ENCODE data around the gene COLEC11.

The COLEC11 gene

DNA sequence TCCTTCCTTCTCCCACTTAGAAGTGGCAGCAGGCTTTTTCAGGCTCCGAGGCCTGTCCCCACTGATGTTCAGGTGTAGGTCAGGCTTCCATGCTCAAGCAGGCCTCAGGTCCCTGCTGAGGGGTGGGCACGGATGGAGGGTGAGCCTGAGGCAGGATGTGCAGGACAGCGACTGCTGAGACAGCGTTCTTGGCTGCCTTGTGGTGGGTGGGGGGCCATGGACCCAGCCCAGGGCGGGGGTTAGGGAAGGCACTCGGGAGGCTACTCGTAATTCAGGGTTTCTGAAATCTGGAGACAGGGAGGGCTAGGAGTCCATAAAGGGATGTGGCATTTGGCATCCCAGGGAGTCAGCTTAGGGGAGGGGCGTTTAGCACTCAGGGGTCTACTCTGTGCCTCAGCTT is 30.3 kb downstream of the COLEC11 start:
- no peak for DNase-seq (ENCODE audit: low spot score)
- TF ChIP-seq, protein P1, sequence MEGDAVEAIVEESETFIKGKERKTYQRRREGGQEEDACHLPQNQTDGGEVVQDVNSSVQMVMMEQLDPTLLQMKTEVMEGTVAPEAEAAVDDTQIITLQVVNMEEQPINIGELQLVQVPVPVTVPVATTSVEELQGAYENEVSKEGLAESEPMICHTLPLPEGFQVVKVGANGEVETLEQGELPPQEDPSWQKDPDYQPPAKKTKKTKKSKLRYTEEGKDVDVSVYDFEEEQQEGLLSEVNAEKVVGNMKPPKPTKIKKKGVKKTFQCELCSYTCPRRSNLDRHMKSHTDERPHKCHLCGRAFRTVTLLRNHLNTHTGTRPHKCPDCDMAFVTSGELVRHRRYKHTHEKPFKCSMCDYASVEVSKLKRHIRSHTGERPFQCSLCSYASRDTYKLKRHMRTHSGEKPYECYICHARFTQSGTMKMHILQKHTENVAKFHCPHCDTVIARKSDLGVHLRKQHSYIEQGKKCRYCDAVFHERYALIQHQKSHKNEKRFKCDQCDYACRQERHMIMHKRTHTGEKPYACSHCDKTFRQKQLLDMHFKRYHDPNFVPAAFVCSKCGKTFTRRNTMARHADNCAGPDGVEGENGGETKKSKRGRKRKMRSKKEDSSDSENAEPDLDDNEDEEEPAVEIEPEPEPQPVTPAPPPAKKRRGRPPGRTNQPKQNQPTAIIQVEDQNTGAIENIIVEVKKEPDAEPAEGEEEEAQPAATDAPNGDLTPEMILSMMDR (IDR thresholded peaks at IDR 0.05; ENCODE audit: extremely low read depth, missing control alignments), result no peak

DNA sequence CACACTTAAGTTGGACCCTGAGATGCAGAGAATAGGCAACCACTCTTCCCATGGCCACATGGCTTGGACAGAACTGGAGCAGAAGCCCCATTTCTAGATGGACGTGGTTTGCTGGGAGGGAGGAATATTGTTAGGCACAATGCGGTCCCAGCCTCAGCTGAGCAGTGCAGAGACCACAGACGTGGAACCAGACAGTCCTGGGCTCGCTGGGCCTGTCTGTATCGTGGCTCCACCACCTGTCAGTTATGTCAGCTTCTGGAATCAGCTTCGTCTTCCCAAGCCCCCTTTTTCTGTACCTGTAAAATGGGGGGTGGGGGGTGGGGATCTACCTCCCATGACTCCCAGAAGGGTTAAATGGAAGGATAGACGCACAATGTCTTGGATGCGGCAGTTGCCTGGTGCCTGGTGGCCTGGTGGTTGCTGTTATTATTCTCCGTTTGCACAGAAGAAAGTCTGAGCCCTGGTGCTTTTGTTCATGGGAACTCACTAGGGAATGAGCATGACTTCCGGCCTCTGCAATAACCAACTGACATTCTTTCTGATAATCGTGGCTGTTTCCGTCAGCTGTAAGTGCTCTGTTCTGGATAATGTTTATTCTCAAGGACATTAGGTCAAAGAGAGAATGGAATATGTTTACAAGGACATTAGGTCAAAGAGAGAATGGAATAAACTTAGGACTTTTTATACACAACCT is 31.4 kb downstream of the COLEC11 start:
- TF ChIP-seq, protein P1 (IDR thresholded peaks at IDR 0.05; ENCODE audit: extremely low read depth, missing control alignments), result no peak
- DNase-seq (ENCODE audit: low spot score), result no peak

DNA sequence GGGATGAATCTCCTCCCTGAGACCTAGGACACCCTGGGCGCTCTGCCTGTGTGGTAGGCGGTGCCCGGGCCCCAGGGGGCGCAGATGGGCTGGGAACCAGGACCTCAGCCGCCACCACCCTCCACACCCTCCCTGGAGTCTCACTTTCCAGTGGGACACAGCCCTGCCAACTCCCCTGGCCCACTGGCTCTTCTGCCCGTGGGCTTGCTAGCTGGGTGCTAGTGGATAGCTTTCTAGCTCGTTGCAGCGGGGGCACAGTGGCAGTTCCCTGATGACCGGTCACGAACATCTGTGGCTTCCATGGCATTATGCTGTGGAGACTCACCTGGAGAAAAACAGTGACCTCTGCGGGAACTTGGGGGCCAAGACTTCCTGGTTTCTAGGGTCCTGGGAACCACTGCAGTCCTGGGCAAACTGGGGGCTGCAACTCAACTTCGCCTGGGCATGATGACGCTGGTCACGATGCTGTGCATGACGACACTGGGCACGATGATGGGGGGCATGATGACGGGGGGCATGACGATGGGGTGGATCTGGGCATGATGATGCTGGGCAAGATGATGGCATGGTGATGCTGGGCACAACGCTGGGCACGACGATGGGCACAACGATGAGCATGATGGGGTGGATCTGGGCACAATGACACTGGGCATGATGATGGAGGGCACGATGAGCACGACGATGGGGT is 32.0 kb downstream of the COLEC11 start:
- TF ChIP-seq, protein P1 (IDR thresholded peaks at IDR 0.05; ENCODE audit: extremely low read depth, missing control alignments), result no peak
- DNase-seq (ENCODE audit: low spot score), result no peak

DNA sequence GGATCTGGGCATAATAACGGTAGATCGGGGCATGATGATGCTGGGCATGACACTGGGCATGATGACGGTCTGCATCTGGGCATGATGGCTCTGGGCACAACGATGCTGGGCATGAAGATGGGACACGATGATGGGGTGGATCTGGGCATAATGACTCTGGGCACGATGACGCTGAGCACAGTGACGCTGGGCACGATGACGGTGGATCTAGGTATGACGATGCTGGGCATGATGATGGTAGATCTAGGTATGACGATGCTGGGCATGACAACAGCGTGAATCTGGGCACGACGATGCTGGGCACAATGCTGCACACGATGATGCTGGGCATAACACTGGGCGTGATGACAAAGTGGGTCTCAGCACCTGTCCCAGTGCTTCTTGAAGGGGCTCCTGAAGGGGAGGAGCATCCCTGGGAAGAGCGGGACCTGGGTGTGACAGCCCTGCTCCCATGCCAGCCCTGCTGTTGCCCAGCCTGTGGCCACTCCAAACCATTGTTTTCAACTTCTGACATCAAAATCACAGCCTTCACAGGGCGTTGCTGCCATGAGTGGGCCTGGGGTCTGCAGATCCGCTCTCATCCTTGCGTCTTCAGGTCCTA is 32.7 kb downstream of the COLEC11 start:
- TF ChIP-seq, protein P1 (IDR thresholded peaks at IDR 0.05; ENCODE audit: extremely low read depth, missing control alignments), result no peak
- DNase-seq (ENCODE audit: low spot score), result no peak

DNA sequence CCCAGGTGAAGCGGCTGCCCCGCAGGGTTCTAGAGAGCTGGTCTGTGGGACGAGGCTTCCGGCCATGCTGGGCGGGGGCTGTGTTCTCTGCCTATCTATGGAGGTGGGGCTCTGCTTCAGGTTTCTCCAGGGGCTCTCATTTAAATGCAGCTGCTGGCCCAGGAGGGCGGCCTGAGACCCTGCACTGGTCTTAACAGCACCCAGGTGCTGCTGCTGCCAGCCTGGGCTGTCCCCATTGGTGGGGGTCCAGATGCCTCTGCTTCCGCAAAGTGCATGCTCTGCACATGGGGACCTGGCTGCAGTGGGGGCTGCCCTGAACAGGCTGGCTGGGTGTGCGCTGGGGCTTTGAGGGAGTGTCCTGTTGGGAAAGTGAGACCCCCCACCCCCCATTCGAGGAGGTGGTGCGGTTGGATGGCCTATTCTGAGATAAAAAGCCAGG is 33.3 kb downstream of the COLEC11 start:
- DNase-seq (ENCODE audit: low spot score), result no peak
- TF ChIP-seq, protein P1 (IDR thresholded peaks at IDR 0.05; ENCODE audit: extremely low read depth, missing control alignments), result no peak

DNA sequence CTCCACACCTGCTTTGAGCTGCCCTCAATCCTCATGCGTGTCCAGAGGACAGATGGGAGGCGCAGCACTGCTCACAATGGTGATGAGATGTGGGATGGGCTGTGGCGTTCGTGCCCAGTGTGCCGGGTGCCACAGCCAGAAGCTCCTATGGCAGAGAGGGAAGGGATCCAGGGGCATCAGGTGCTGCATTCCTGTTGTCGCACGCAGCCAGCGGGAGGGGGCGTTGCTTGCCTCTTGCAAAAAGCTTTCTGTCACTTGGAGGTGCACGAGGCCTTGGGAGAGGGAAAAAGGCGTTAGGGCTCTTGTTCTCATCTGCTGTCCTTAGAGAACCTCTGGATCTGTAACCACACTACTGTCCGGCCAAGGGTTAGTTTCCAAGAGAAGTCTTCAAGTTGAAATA is 33.9 kb downstream of the COLEC11 start:
- DNase-seq (ENCODE audit: low spot score), result no peak
- TF ChIP-seq, protein P1 (IDR thresholded peaks at IDR 0.05; ENCODE audit: extremely low read depth, missing control alignments), result no peak

DNA sequence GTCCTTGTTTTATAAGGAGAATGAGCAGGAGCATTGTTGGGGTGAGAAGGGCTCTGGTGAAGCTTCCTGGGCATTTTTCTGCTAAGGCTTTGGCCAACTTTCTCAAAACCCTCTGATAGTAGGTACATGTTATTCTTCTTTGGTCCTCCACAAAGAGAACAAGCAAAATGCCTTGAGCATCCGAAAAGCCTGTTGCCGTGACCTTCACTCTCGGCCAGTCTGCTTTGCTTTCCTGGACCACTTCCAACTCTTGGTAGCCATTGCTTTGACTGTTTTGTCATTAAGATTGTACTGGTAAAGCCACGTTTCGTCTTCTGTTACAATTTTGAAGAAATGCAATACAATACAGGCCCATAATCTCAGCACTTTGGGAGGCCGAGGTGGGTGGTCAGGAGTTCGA is 35.7 kb downstream of the COLEC11 start:
- no peak for DNase-seq (ENCODE audit: low spot score)
- TF ChIP-seq, protein P1 (IDR thresholded peaks at IDR 0.05; ENCODE audit: extremely low read depth, missing control alignments), result no peak
